Measurements from ENCODE around the gene KLKB1. TPM values are rescaled to one million over a fixed set of nuclear protein-coding genes. Genes with fewer than 3 reads are reported as not detected.

Gene KLKB1
- polyA plus RNA-seq, 3 donors, result 0.28 TPM; not detected in 2

GRCh38 chr4:186307497-186307896 lies 80.2 kb downstream of the KLKB1 start:
- no peak overlapping the region for H2AFZ ChIP-seq (ENCODE audit: insufficient read depth, low read depth, low read length, poor library complexity, severe bottlenecking)
- no peak overlapping the region for H3K9ac ChIP-seq (ENCODE audit: insufficient read depth, low read length, poor library complexity, severe bottlenecking)
- H3K79me2 ChIP-seq (ENCODE audit: insufficient read depth, low read length), result no peaks in the 10 kb centered on the region
- intact Hi-C loops (cut with micrococcal nuclease), result no loop called here
- H3K4me2 ChIP-seq (replicated peaks; ENCODE audit: extremely low read depth, low read length, poor library complexity, severe bottlenecking), result no peak overlapping the region
- no peaks in the 10 kb centered on the region for H3K9me3 ChIP-seq (replicated peaks in 1 of 2; ENCODE audit: control insufficient read depth in 1 of 2, insufficient read depth in 1 of 2, low read length in 2 of 2)
- H3K9me3 Mint-ChIP-seq, result peaks cover 0 to 2% (median 0%) of the 10 kb centered on the region in 7 donors
- H3K27me3 Mint-ChIP-seq (ENCODE audit: low read depth in 3 of 3), result no peaks in the 10 kb centered on the region
- TF ChIP-seq CTCF (IDR thresholded peaks at IDR 0.05), result no peak
- no peaks in the 10 kb centered on the region for H4K20me1 ChIP-seq (ENCODE audit: insufficient read depth, low read length)
- no peaks in the 10 kb centered on the region for H3K4me1 Mint-ChIP-seq
- no CpG with 5 or more reads among the region's 4 CpGs for WGBS (ENCODE audit: insufficient coverage)
- H3K27ac Mint-ChIP-seq, result no peak overlapping the region
- H3K27me3 ChIP-seq (ENCODE audit: control insufficient read depth in 2 of 2, insufficient read depth in 2 of 2, low read length in 2 of 2), result no peaks in the 10 kb centered on the region
- no peak overlapping the region for H3K4me3 Mint-ChIP-seq
- H3K27ac ChIP-seq (ENCODE audit: low read depth in 1 of 2, low read length in 2 of 2), result no peak overlapping the region
- DNase-seq, result no peak
- no peaks in the 10 kb centered on the region for H3K4me1 ChIP-seq (ENCODE audit: control insufficient read depth in 1 of 2, insufficient read depth in 2 of 2, low read length in 2 of 2)
- H3K36me3 ChIP-seq (replicated peaks in 1 of 2; ENCODE audit: control insufficient read depth in 1 of 2, insufficient read depth in 2 of 2, low read length in 2 of 2), result no peaks in the 10 kb centered on the region
- no peak overlapping the region for H3K4me3 ChIP-seq (replicated peaks in 1 of 3; ENCODE audit: low read depth in 2 of 3, low read length in 3 of 3)
- no peaks in the 10 kb centered on the region for H3K36me3 Mint-ChIP-seq

- Mint-ChIP-seq H3K36me3 (no peaks in the 10 kb centered on the region), H3K9me3 (peaks cover 0 to 2% (median 0%) of the 10 kb centered on the region in 7 donors), H3K27ac (no peak overlapping the region), H3K4me1 (no peaks in the 10 kb centered on the region), H3K27me3 (ENCODE audit: low read depth in 3 of 3) (no peaks in the 10 kb centered on the region), H3K4me3 (no peak overlapping the region)
- no peak overlapping the region for H2AFZ ChIP-seq (ENCODE audit: insufficient read depth, low read depth, low read length, poor library complexity, severe bottlenecking)
- no peaks in the 10 kb centered on the region for H3K4me1 ChIP-seq (ENCODE audit: control insufficient read depth in 1 of 2, insufficient read depth in 2 of 2, low read length in 2 of 2)
- WGBS (ENCODE audit: insufficient coverage), result 60% methylated on average over 1 of the region's 3 CpGs
- no peaks in the 10 kb centered on the region for H4K20me1 ChIP-seq (ENCODE audit: insufficient read depth, low read length)
- intact Hi-C loops (cut with micrococcal nuclease), result no loop called here
- DNase-seq, result no peak
- no peak overlapping the region for H3K27ac ChIP-seq (ENCODE audit: low read depth in 1 of 2, low read length in 2 of 2)
- H3K9ac ChIP-seq (ENCODE audit: insufficient read depth, low read length, poor library complexity, severe bottlenecking), result no peak overlapping the region
- H3K4me3 ChIP-seq (replicated peaks in 1 of 3; ENCODE audit: low read depth in 2 of 3, low read length in 3 of 3), result no peak overlapping the region
- no peak for TF ChIP-seq CTCF (IDR thresholded peaks at IDR 0.05)
- H3K79me2 ChIP-seq (ENCODE audit: insufficient read depth, low read length), result no peaks in the 10 kb centered on the region
- H3K36me3 ChIP-seq (replicated peaks in 1 of 2; ENCODE audit: control insufficient read depth in 1 of 2, insufficient read depth in 2 of 2, low read length in 2 of 2), result no peaks in the 10 kb centered on the region
- H3K9me3 ChIP-seq (replicated peaks in 1 of 2; ENCODE audit: control insufficient read depth in 1 of 2, insufficient read depth in 1 of 2, low read length in 2 of 2), result no peaks in the 10 kb centered on the region
- H3K27me3 ChIP-seq (ENCODE audit: control insufficient read depth in 2 of 2, insufficient read depth in 2 of 2, low read length in 2 of 2), result no peaks in the 10 kb centered on the region
- H3K4me2 ChIP-seq (replicated peaks; ENCODE audit: extremely low read depth, low read length, poor library complexity, severe bottlenecking), result no peak overlapping the region
These were observed 80.6 kb downstream of the KLKB1 start for GRCh38 chr4:186307916-186308315.

Other genes starting within 250 kb of the KLKB1 start
- under 1 TPM in 1 of 3 donors, not detected in 2; 0.09 TPM for gene TLR3, start 158.4 kb upstream of the KLKB1 start, polyA plus RNA-seq
- gene FAM149A, start 122.8 kb upstream of the KLKB1 start, polyA plus RNA-seq, result not detected
- 10 to 100 TPM in 1 of 3 donors, 1 to 10 TPM in 2; 6.3 to 10.5 (median 6.3) TPM for gene CYP4V2, start 35.9 kb upstream of the KLKB1 start, polyA plus RNA-seq
- not detected for gene F11, start 38.7 kb downstream of the KLKB1 start, polyA plus RNA-seq

Measured in CD14-positive monocyte (primary cell).